GM23338 (cell line): Measurements from ENCODE around the gene MRPS5. TPM values are rescaled to one million over a fixed set of nuclear protein-coding genes. Genes with fewer than 3 reads are reported as not detected.

Experiments
- ATAC-seq: fragments of 200-7000 bp; cut with Tn5 transposase; 3 replicates; pipeline ENCODE4 v1.9.1; 2020
- DNase-seq: peaks from one replicate; pipeline ENCODE4 v3.0.0-alpha.2; 2015; ENCODE audit warnings: low spot score
- H2AFZ ChIP-seq: fragments of 200-600 bp; sonication (generic); 2 replicates; pipeline ENCODE4 v1.8.0; 2016; ENCODE audit warnings: antibody characterized with exemption, mild to moderate bottlenecking, moderate library complexity
- H3F3A ChIP-seq: fragments of 200-600 bp; sonication (generic); replicated peaks from 2 replicates; pipeline ENCODE4 v1.8.0; 2017; ENCODE audit warnings: antibody characterized with exemption, mixed run types, low read depth
- H3K27ac ChIP-seq: fragments of 200-600 bp; sonication (generic); 2 replicates; pipeline ENCODE4 v1.6.1; 2016; ENCODE audit warnings: low read depth
- H3K27me3 ChIP-seq: fragments of 200-600 bp; sonication (generic); 2 replicates; pipeline ENCODE4 v1.8.0; 2016; ENCODE audit warnings: mild to moderate bottlenecking, mixed run types, moderate library complexity; ENCODE audit not compliant: insufficient read depth
- H3K36me3 ChIP-seq: fragments of 200-600 bp; sonication (generic); 2 replicates; pipeline ENCODE4 v1.8.0; 2016; ENCODE audit warnings: mild to moderate bottlenecking; ENCODE audit not compliant: insufficient read depth
- H3K4me1 ChIP-seq: fragments of 200-600 bp; sonication (generic); 2 replicates; pipeline ENCODE4 v1.8.0; 2016; ENCODE audit warnings: mild to moderate bottlenecking, moderate library complexity; ENCODE audit not compliant: insufficient read depth
- H3K4me2 ChIP-seq: fragments of 200-600 bp; sonication (generic); 2 replicates; pipeline ENCODE4 v1.7.1; 2017; ENCODE audit warnings: mixed run types
- H3K4me3 ChIP-seq: fragments of 200-600 bp; sonication (generic); 2 replicates; pipeline ENCODE4 v1.6.1; 2016; ENCODE audit warnings: mixed run types
- H3K79me2 ChIP-seq: fragments of 200-600 bp; sonication (generic); replicated peaks from 2 replicates; pipeline ENCODE4 v1.8.0; 2017; ENCODE audit warnings: mild to moderate bottlenecking; ENCODE audit not compliant: insufficient read depth
- H3K9me2 ChIP-seq: fragments of 200-600 bp; sonication (generic); 2 replicates; pipeline ENCODE4 v1.8.0; 2017; ENCODE audit not compliant: insufficient read depth
- H4K20me1 ChIP-seq: fragments of 200-600 bp; sonication (generic); replicated peaks from 2 replicates; pipeline ENCODE4 v1.8.0; 2017; ENCODE audit warnings: mild to moderate bottlenecking; ENCODE audit not compliant: insufficient read depth
- H3K27ac Mint-ChIP-seq: 2 replicates; pipeline ENCODE4 v1.8.0; 2020; ENCODE audit warnings: inconsistent platforms, mild to moderate bottlenecking, moderate library complexity, mixed read lengths
- H3K27me3 Mint-ChIP-seq: 3 replicates; pipeline ENCODE4 v1.8.0; 2022; ENCODE audit warnings: low read depth, mild to moderate bottlenecking, moderate library complexity, mixed read lengths, inconsistent platforms; ENCODE audit not compliant: insufficient read depth, poor library complexity
- H3K36me3 Mint-ChIP-seq: 3 replicates; pipeline ENCODE4 v1.8.0; 2021; ENCODE audit warnings: low read depth, mild to moderate bottlenecking, inconsistent platforms, moderate library complexity, mixed read lengths
- H3K4me1 Mint-ChIP-seq: 3 replicates; pipeline ENCODE4 v1.8.0; 2020; ENCODE audit warnings: mild to moderate bottlenecking, inconsistent platforms, mixed read lengths
- H3K4me3 Mint-ChIP-seq: 3 replicates; pipeline ENCODE4 v1.8.0; 2021; ENCODE audit warnings: moderate library complexity, mild to moderate bottlenecking, inconsistent platforms, mixed read lengths
- H3K9me3 Mint-ChIP-seq: 3 replicates; pipeline ENCODE4 v1.8.0; 2020; ENCODE audit warnings: moderate library complexity, mild to moderate bottlenecking, inconsistent platforms, mixed read lengths
- CTCF ChIP-seq, 2 experiments: fragments of 200-600 bp in 1 of 2; sonication (generic) in 1 of 2; conservative IDR thresholded peaks; 2 replicates each; pipeline versions ENCODE4 v1.5.1 to v1.6.1; 2016 to 2017; ENCODE audit warnings: antibody characterized with exemption in 2 of 2, low read depth in 2 of 2, mild to moderate bottlenecking in 2 of 2, moderate library complexity in 1 of 2
- ETS1 ChIP-seq: IDR thresholded peaks from 2 replicates; pipeline ENCODE4 v1.6.1; 2016; ENCODE audit warnings: antibody characterized with exemption
- EZH2 ChIP-seq: fragments of 200-600 bp; sonication (generic); IDR thresholded peaks from one replicate; pipeline ENCODE4 v1.8.0; 2017; ENCODE audit warnings: antibody characterized with exemption, mild to moderate bottlenecking, low read depth; ENCODE audit not compliant: unreplicated experiment
- EZH2phosphoT487 ChIP-seq: fragments of 200-600 bp; sonication (generic); IDR thresholded peaks from one replicate; pipeline ENCODE4 v1.8.1; 2018; ENCODE audit warnings: antibody characterized with exemption; ENCODE audit not compliant: unreplicated experiment
- JUNB ChIP-seq: IDR thresholded peaks from one replicate; pipeline ENCODE4 v1.6.1; 2016; ENCODE audit warnings: antibody characterized with exemption; ENCODE audit not compliant: unreplicated experiment
- NANOG ChIP-seq: IDR thresholded peaks from 2 replicates; pipeline ENCODE4 v1.6.1; 2016; ENCODE audit warnings: antibody characterized with exemption, borderline replicate concordance
- POLR2AphosphoS5 ChIP-seq: IDR thresholded peaks from 2 replicates; pipeline ENCODE4 v1.6.1; 2016; ENCODE audit warnings: antibody characterized with exemption, low read depth
- REST ChIP-seq: IDR thresholded peaks from one replicate; pipeline ENCODE4 v1.6.1; 2018; ENCODE audit warnings: antibody characterized with exemption; ENCODE audit not compliant: unreplicated experiment
- STAT1 ChIP-seq: IDR thresholded peaks from one replicate; pipeline ENCODE4 v1.6.1; 2016; ENCODE audit warnings: antibody characterized with exemption; ENCODE audit not compliant: unreplicated experiment
- ZNF114 ChIP-seq: fragments of 250-450 bp; sonication (Bioruptor Pico); IDR thresholded peaks from 2 replicates; pipeline ENCODE4 v1.5.0; 2020; ENCODE audit warnings: mild to moderate bottlenecking, moderate library complexity
- ZNF462 ChIP-seq: fragments of 250-450 bp; sonication (Bioruptor Pico); IDR thresholded peaks from 2 replicates; pipeline ENCODE4 v1.5.0; 2020; ENCODE audit warnings: mild to moderate bottlenecking, moderate library complexity
- polyA plus RNA-seq: library from polyadenylated mRNA; unstranded; fragments of >200 nt; fragmentation: Nextera tagmentation; extraction: Ambion mirVana; gene quantifications from 2 replicates; pipeline ENCODE4 v1.2.1, GENCODE V29; 2016
- total RNA-seq: library from RNA; depleted of rRNA; stranded (reverse); fragments of >200 nt; shearing (Covaris generic); gene quantifications from 2 replicates; pipeline ENCODE4 v1.2.3, GENCODE V29; 2014

The MRPS5 gene
- total and polyA plus RNA-seq, 2 experiments from 2014 or later = 51.9 to 79.0 TPM

GRCh38 chr2:95052307-95052706 lies 69.3 kb downstream of the MRPS5 start:
- H3F3A ChIP-seq = no peaks in the 10 kb centered on the region
- H2AFZ ChIP-seq = no peak overlapping the region
- no peak overlapping the region for H3K4me3 Mint-ChIP-seq
- no peaks in the 10 kb centered on the region for H3K79me2 ChIP-seq
- H3K4me2 ChIP-seq = no peak overlapping the region
- H3K36me3 ChIP-seq = no peaks in the 10 kb centered on the region
- TF ChIP-seq ZNF114 (CRISPR knock-in tag) = no peak
- TF ChIP-seq JUNB = no peak
- no peak for TF ChIP-seq EZH2phosphoT487
- no peak for TF ChIP-seq ETS1
- TF ChIP-seq EZH2 = no peak
- no peak for TF ChIP-seq REST
- no peak for TF ChIP-seq STAT1
- TF ChIP-seq NANOG = no peak
- TF ChIP-seq CTCF (conservative IDR thresholded peaks at IDR 0.05; ENCODE audit: low read depth in 2 of 2) = no peak
- no peak for TF ChIP-seq ZNF462 (CRISPR knock-in tag)
- no peak for TF ChIP-seq POLR2AphosphoS5
- ATAC-seq (no peak), DNase-seq (no peak)
- H3K27me3 ChIP-seq = no peaks in the 10 kb centered on the region
- H3K9me2 ChIP-seq = no peaks in the 10 kb centered on the region
- H3K27ac ChIP-seq = no peak overlapping the region
- peaks cover 2% of the 10 kb centered on the region; the same call in 2 of the 3 replicates for H3K4me1 Mint-ChIP-seq
- H3K9me3 Mint-ChIP-seq = no peaks in the 10 kb centered on the region
- no peaks in the 10 kb centered on the region for H4K20me1 ChIP-seq
- no peaks in the 10 kb centered on the region for H3K4me1 ChIP-seq
- no peak overlapping the region for H3K27ac Mint-ChIP-seq
- H3K4me3 ChIP-seq = no peak overlapping the region
- peaks cover 5% of the 10 kb centered on the region for H3K27me3 Mint-ChIP-seq
- no peaks in the 10 kb centered on the region for H3K36me3 Mint-ChIP-seq
